ENCODE measurements around the gene HERC6.

Gene HERC6

DNA sequence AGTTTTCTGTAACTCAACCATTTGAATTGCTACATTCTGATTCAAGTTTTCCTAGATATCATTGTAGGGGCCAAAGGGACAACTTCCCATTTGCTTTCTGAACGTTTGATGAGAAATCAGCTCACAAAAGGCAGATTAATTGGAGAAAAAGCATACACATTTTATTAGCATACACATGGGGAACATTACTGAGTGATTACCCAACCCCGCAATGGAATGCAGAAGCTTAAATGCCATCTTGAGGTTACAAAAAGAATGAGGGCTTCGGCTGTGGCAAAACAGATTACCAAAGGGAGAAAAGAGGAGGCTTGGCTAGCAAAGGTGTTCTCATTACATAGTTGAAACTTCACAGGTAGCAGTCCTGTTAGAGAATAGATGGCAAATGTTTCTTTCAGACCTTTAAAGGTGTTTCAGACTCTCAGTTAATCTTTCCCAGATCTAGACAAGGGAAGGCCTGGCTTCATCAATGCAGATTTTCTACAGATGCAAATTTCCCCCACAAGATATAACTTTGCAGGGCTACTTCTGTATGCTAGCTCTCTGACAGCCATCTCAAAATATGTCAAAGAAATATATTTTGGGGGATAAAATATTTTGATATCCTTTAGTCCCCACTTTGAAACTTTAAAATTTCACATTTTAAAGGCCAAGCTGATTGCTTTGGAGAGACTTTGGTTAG is 26.5 kb upstream of the HERC6 start:
- no peak for TF ChIP-seq CTCF (IDR thresholded peaks at IDR 0.05; ENCODE audit: insufficient read depth, low read length)
- TF ChIP-seq, protein P1, sequence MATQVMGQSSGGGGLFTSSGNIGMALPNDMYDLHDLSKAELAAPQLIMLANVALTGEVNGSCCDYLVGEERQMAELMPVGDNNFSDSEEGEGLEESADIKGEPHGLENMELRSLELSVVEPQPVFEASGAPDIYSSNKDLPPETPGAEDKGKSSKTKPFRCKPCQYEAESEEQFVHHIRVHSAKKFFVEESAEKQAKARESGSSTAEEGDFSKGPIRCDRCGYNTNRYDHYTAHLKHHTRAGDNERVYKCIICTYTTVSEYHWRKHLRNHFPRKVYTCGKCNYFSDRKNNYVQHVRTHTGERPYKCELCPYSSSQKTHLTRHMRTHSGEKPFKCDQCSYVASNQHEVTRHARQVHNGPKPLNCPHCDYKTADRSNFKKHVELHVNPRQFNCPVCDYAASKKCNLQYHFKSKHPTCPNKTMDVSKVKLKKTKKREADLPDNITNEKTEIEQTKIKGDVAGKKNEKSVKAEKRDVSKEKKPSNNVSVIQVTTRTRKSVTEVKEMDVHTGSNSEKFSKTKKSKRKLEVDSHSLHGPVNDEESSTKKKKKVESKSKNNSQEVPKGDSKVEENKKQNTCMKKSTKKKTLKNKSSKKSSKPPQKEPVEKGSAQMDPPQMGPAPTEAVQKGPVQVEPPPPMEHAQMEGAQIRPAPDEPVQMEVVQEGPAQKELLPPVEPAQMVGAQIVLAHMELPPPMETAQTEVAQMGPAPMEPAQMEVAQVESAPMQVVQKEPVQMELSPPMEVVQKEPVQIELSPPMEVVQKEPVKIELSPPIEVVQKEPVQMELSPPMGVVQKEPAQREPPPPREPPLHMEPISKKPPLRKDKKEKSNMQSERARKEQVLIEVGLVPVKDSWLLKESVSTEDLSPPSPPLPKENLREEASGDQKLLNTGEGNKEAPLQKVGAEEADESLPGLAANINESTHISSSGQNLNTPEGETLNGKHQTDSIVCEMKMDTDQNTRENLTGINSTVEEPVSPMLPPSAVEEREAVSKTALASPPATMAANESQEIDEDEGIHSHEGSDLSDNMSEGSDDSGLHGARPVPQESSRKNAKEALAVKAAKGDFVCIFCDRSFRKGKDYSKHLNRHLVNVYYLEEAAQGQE (IDR thresholded peaks at IDR 0.05; ENCODE audit: insufficient replicate concordance, low read depth) = no peak
- TF ChIP-seq SPI1 (IDR thresholded peaks at IDR 0.05; ENCODE audit: borderline replicate concordance, low read depth) = no peak
- no peak for TF ChIP-seq GABPA (IDR thresholded peaks at IDR 0.05; ENCODE audit: low read depth)
- no peak for TF ChIP-seq POLR2AphosphoS5 (IDR thresholded peaks at IDR 0.05; ENCODE audit: low read depth)
- DNase-seq (ENCODE audit: low read depth in 1 of 2, low spot score in 1 of 2) = peak in 1 of 2 experiments; percentile 13
- H3K4me3 ChIP-seq (replicated peaks; ENCODE audit: insufficient read depth, low read length) = no peak overlapping the region
- no peak overlapping the region for H3K27ac ChIP-seq (replicated peaks)
- no peaks in the 10 kb centered on the region for H3K27me3 ChIP-seq (ENCODE audit: insufficient read depth, poor library complexity, severe bottlenecking)

DNA sequence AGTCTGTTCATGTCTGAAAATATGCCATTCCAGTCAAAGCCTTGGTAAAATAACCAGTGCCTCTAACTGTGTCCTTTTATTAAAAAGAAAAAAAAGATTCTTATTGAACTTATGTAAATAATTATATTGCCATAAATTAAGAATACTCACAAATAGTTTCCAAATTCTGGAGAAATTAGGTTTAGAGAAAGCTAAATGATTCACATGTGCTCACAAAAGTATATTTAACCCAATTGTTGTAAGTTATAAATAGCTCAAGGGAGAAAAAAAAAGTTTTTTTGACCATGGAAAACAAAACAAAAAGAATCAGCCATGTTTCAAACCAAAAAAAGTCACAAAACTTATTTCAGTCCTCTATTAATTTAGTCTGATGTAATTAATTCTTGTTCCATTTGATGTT is 25.3 kb upstream of the HERC6 start:
- H3K27me3 ChIP-seq (ENCODE audit: insufficient read depth, poor library complexity, severe bottlenecking) = no peaks in the 10 kb centered on the region
- no peak overlapping the region for H3K4me3 ChIP-seq (replicated peaks; ENCODE audit: insufficient read depth, low read length)
- no peak for DNase-seq (ENCODE audit: low read depth in 1 of 2, low spot score in 1 of 2)
- H3K27ac ChIP-seq (replicated peaks) = no peak overlapping the region
- TF ChIP-seq POLR2AphosphoS5 (IDR thresholded peaks at IDR 0.05; ENCODE audit: low read depth) (no peak), SPI1 (IDR thresholded peaks at IDR 0.05; ENCODE audit: borderline replicate concordance, low read depth) (no peak), CTCF (IDR thresholded peaks at IDR 0.05; ENCODE audit: insufficient read depth, low read length) (no peak), GABPA (IDR thresholded peaks at IDR 0.05; ENCODE audit: low read depth) (no peak)
- TF ChIP-seq, protein P1 (IDR thresholded peaks at IDR 0.05; ENCODE audit: insufficient replicate concordance, low read depth) = no peak

DNA sequence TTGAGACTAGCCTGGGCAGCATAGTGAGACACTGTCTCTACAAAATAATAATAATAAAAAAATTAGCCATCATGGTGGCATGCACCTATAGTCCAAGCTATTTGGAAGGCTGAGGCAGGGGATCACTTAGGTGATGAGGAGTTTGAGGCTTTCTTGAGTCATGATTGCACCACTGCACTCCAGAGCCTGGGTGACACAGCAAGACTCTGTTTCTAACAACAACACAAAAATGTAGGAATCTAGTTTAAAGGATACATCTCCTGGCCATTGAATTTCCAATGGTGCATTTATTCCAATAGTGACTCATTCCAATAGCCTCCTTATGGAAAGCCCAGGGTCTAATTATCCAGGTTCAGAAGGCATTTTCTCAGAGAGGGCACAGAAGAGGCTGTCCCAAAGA is 21.9 kb upstream of the HERC6 start:
- no peak overlapping the region for H3K4me3 ChIP-seq (replicated peaks; ENCODE audit: insufficient read depth, low read length)
- no peaks in the 10 kb centered on the region for H3K27me3 ChIP-seq (ENCODE audit: insufficient read depth, poor library complexity, severe bottlenecking)
- TF ChIP-seq, protein P1 (IDR thresholded peaks at IDR 0.05; ENCODE audit: insufficient replicate concordance, low read depth) = no peak
- TF ChIP-seq SPI1 (IDR thresholded peaks at IDR 0.05; ENCODE audit: borderline replicate concordance, low read depth) (no peak), GABPA (IDR thresholded peaks at IDR 0.05; ENCODE audit: low read depth) (no peak), POLR2AphosphoS5 (IDR thresholded peaks at IDR 0.05; ENCODE audit: low read depth) (no peak)
- DNase-seq (ENCODE audit: low read depth in 1 of 2, low spot score in 1 of 2) = no peak
- H3K27ac ChIP-seq (replicated peaks) = no peak overlapping the region

Measured in HL-60 (cell line).